Stimulated activated CD8-positive, alpha-beta memory T cell treated with anti-CD3 and anti-CD28 coated beads, Interleukin-7, amount 100 ng/mL, for 1 hour (primary cell): ENCODE results near the gene ABO.
"Not testable (repeated sequence)": the region's sequence is repeated elsewhere in the genome, so short reads cannot be mapped to it uniquely, and the experiment has no call there.

Experiments
- DNase-seq, 2 donors: peaks; one replicate each; pipeline ENCODE4 v3.0.0-alpha.2; 2020; ENCODE audit warnings: low read depth in 2 of 2

Gene ABO

DNA sequence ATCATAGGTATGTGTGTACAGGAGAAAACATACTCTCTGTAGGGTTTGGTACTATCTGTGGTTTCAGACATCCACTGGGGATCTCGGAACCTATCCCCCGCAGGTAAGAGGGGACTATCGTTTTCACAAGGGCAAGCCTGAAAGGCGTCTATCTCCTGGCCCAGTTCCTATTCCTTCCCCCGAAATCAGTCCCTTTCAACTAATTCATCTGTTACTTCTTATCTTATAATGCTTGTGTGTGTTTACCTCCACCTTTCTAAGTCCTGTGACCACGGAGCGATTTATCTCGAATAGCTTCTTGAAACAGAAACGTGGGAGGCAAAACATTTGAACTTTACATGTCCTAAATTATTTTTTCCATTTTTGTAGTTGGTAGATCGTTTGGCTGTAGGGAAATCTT is 11.4 kb downstream of the ABO start:
- no peak for DNase-seq

DNA sequence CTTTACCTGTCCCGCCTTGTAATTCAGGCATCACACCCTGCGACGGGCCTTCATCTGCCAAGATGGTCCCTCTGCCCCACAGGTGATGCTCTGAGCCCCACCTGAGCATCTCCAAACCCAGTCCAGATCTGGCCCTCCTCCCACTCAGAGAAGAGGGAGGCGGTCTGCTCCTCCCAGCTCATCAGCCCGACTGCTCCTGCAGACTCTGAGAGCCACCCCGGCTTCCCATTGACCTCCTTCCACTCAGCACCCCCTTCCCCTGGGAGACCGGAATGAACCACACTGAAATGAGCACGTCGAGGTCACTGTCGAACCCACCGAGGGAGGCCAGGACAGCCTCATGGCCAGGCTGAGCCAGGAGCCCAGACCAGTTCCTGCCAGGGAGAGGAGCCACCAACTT is 12.8 kb downstream of the ABO start:
- no peak for DNase-seq

DNA sequence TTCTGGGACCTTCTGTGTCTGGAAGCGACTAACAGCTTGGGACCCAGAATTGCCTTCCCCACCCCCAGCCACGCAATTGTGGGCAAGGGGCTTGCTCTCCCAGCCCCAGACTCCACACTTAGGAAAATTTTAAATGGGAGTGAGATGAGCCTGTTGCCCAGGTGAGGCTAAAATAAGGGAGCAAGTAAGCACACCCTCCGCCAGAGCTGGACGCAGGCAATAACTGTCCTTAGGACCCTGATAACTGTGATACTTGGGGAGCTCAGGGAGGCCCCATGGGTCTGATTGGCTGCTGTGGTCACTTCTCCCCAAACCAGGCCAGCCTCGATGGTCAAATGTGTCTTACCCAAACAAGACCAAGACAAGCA is 13.3 kb downstream of the ABO start:
- no peak for DNase-seq

DNA sequence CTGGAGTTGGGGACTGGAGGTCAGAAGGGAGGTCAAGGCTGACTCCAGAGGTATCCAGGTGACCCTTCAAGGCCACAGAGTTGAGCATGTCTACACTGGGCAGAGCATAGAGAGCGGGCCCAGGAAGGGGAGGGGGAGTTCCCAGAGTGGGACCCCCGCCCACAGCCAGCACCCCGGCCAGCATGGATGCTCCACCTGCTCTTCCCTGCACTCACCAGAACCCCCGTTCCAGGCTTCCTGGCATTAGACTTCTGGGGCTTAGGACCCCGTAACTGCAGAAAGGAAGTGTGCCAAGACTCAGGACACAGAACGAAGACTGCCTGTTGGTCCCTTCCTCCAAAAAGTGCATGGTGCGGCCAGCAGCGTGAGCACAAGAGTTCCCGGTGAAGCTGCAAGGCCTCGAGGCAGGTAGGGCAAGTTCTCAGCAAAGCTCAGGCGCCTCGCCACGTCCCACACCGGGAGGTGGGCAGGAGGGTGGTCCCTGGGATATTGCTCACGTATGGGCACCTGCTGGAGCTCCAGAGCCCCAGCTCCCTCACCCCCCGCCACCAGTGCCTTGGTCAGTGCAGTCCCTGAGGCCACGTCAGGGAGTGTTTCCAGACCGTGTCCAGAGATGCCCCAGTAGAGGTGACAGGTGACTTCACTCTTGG is 13.8 kb downstream of the ABO start:
- no peak for DNase-seq

DNA sequence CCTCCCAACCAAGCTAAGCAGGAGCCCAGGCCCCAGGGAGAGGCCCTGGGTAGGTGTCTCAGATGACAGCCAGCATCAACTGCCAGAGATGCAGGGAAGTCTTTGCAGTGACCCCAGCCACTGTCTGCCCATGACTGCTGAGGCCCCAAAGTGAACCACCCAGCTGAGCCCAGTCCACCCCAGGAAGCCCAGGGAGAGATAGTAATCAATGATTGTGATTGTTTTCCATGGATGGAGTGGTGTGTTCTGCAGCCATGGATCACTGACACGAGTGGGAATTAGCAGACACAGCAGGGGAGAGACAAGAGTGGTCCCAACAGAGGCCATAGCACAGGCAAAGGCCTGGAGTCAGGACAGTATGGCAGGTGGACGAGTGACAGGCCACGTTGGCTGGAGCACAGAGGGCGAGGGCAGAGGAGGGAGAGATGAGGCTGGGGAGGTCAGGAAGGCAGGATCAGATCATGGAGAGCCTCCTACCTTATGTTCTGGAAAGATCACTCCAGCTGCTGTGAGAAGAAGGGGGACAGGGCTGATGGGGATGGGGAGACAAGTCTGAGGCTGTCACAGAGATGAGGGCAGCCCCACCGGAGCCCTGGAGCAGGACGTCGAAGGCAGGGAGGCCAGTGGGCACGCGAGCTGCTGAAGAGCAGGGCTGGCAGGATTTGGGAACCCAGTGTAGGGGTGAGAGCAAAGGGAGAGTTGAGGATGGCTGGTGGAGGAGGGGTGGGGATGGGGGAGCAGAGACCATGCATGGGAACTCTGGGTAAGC is 14.5 kb downstream of the ABO start:
- no peak for DNase-seq

DNA sequence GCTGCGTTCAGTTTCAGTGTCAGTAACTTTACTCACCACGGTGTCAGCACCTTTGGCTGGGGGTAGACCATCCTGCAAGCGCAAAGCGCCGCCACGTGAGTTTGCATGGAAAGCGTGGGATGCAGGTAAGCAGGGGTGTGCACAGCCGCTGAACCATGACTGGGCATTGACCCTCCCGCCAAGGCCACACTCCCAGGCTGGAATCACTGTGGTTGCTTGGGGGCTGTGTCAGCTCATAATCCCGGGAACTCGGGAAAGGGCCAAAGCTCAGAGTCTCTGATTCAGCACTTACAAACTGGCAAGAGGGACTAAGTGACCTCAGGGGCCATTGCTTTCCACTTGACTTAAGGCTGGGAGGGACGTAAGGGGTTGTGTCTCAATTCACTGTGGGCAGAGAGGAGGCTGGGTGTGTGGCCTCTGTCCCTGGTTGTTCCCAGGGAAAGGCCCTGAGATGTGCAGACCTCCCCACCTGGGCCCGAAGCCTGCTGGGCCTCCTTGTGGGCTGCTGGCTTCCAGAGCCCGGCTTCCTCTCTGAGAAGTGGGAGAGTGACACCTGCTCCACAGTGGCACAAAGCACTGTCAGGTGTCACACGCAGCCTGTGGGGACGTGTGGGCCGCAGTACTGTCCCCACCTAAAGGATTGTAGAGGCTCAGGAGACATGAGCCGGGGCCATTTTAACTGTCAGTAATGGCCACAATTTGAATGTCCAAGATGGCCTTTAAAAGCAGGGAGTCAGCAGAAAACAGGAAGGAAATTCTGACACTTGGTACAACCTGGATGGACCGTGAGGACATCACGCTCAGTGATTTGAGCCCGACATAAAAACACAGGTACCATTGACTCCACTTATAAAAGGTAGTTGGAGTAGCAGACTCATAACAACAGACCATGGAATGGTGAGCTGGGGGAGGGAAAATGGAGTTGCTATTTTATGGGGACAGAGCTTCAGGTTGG is 16.7 kb downstream of the ABO start:
- DNase-seq: no peak

DNA sequence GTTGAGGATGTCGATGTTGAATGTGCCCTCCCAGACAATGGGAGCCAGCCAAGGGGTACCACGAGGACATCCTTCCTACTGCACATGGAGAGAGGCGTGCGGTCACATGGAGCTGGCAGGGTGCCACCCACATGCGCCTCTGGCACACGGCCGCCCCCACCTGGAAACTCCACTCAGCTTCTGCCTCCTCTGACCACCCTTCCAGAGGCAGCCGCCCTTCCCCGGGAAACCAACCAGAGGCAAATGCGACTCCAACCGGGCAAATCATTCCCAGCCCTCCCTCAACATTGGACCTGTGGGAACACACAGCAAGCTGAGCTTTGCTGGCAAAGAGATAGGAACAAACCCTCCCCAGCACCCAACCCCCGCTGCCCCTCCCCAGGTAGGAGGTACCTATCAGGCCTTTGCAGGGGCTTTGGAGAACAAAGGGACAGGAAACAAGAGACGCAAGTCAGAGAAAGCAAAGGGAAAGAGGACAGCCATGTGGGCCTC is 17.5 kb downstream of the ABO start:
- DNase-seq: no peak

DNA sequence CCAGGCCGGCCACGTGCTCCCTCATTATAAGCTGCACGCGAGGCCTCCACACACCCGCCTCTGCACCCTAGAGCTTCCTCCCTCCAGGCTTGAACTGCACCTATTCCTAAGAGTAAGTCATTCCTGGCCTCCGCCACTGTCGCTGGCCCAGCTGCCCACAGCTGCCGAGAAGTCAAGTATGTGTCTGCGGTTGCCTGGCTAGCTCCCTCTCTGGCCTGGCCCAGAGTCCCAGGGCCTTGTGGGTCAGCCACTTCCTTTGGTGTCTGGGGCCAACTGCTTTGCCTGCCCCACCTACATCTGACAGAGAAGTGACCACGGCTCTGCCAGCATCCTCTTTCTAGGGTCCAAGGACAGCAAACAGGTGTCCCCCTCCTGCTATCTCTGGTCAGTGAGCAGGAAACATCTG is 18.3 kb downstream of the ABO start:
- no peak for DNase-seq

DNA sequence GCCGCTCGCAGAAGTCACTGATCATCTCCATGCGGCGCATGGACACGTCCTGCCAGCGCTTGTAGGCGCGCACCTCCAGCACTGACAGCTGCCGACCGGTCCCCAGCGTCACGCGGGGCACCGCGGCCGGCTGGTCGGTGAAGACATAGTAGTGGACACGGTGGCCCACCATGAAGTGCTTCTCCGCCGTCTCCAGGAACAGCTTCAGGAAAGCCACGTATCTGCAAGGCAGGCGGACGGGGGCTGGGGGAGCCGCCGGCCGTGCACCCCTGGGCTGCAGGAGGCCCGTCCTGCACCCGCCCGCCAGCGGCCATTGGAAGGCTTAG is 18.9 kb downstream of the ABO start:
- no peak for DNase-seq

DNA sequence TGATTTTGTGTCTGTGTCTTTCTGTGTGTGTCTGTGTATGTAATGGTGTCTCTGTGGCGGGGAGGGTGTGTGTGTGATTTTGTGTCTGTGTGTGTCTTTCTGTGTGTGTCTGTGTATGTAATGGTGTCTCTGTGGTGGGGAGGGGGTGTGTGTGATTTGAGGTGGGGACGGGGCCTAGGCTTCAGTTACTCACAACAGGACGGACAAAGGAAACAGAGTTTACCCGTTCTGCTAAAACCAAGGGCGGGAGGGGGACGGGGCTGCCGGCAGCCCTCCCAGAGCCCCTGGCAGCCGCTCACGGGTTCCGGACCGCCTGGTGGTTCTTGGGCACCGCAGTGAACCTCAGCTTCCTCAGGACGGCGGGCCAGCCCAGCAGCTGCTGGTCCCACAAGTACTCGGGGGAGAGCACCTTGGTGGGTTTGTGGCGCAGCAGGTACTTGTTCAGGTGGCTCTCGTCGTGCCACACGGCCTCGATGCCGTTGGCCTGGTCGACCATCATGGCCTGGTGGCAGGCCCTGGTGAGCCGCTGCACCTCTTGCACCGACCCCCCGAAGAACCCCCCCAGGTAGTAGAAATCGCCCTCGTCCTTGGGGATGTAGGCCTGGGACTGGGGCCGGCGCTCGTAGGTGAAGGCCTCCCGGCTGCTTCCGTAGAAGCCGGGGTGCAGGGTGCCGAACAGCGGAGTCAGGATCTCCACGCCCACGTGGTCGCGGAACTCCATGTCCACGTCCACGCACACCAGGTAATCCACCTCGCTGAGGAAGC is 19.4 kb downstream of the ABO start:
- no peak for DNase-seq

DNA sequence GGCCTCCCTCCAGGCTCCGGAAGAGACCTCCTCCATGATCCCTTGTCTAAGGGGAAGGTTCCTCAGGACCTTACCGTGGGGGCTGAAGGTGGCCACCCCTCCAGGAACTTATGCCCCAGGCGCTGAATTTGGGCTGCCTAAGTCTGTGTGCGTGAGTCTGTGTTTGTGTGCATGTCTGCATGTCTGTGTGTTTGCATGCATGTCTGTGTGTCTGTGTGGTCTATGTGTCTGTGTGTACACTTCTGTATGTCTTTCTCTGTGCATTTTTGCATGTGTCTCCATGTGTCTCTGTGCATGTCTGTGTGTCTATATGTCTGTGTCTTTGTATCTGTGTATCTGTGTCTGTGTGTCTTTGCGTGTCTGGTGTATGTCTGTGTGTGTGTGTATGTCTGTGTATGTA is 20.5 kb downstream of the ABO start:
- DNase-seq: no peak

DNA sequence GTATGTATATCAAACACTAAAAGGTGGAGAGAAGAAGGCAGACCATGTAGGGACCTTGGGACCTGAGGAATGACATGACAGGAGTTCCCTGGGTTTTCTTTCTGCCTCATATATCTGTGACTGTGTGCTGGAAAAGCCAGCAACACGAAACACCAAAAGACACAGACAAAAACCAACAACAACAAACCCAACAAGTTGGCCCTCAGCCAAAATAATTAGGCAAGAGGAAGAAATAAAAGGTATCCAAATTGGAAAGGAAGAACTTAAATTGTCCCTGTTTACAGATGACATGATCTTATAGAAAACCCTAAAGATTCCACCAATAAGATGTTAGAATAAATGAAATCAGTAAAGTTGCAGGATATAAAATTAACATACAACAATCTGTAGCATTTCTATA is 21.7 kb downstream of the ABO start:
- no peak for DNase-seq

DNA sequence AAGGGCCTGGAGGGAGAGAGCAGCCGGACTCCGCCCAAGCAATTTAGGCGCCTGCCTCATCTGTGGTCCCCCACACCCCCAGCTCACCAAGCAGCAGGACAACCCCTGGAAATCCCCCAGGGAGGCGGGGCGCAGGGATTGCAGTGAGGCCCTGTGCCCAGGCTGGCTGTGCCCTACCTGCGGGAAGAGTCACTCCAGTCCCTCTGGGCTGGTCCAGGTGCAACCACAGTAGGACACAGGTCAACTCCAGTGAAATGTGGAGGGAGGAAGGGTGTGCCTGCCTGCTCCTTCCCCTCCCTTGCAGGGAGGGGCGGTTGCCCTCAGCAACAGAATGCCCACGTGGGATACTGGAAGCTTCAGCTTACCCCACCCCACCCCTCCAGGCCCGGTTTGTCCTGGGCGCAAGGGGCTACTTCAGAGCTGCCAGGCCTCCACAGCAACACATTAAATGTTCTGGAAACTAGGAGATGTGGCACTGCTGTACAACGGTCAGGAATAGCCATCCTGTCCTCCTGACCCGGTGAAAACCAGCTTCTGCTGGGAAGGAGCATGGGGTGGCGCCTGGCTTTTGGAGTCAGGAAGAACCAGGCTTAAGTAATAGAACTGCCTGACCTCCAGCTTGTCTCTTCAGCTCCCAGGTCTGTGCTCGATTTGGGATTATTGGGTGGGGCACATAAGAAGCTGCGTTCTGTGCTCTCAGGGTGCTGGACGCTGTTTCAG is 22.5 kb downstream of the ABO start:
- no peak for DNase-seq

DNA sequence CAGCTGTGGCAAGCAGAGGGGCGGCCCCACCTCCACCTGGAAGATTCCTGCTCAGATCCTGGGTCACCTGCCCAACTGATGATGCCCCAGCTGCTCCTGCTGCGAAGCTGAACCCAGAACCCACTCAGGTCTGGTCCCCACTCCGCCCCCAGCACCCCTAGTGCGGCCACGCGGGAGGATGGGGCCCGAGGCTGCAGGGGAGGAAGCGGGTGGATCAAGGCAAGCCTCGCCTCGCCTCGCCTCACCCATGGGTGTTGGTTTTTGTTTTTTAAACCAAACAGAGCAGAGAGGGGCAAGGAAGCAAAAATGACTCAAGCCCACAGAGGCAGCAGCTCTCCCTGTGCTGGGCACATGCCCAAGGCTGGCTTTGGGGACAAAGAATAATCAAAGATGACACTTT is 23.2 kb downstream of the ABO start:
- DNase-seq: no peak

DNA sequence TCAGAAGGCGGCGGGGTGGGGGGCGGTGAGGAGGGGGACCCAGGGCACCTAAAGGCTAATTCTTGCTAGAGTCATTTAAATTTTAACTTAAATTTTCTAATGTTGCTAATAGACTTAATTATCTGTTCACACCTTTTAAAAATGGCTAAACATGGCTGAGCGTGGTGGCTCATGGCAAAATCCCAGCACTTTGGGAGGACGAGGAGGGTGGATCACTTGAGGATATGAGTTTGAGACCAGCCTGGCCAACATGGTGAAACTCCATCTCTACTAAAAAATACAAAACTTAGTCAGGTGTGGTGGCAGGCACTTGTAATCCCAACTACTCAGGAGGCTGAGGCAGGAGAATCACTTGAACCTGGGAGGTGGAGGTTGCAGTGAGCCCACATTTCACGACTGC is 23.8 kb downstream of the ABO start:
- not testable (repeated sequence) for DNase-seq

DNA sequence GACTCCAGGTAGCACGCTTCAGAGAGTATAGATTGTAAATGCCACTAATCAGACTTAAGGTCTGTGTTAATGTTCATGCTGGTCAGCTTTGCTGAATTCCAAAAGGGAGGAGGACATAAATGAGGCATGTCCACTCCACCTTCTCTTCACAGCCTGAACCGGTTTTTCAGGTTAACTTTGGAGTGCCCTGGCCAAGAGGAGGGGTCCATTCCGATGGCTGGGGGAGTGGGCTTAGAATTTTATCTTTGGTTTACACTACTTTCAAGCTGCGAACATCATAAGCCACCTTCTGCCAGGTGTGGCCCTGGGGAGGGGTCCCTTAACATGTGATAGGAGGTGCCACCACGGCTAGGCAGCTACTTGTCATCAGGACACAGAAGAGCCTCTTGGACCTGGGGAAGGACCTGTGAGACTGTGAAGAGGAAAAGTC is 24.2 kb downstream of the ABO start:
- DNase-seq: no peak

DNA sequence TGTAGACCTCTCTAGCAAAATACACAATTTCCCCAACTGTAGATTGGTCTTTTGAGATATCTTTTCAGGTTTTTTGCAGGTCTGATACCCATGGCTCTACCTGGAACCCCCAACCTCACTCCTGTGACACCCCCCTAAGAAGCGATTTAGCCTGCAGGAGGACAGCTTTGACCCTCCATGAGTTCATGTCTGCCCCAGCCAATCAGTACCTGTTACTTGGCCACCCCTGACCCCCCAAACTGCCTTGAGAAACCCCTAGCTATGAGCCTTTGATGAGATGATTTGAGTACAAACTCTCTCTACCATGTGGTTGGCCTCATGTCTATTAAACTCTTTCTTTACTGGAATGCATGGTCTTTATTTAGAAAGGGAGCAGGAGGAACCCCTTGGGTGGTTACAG is 25.7 kb downstream of the ABO start:
- no peak for DNase-seq

DNA sequence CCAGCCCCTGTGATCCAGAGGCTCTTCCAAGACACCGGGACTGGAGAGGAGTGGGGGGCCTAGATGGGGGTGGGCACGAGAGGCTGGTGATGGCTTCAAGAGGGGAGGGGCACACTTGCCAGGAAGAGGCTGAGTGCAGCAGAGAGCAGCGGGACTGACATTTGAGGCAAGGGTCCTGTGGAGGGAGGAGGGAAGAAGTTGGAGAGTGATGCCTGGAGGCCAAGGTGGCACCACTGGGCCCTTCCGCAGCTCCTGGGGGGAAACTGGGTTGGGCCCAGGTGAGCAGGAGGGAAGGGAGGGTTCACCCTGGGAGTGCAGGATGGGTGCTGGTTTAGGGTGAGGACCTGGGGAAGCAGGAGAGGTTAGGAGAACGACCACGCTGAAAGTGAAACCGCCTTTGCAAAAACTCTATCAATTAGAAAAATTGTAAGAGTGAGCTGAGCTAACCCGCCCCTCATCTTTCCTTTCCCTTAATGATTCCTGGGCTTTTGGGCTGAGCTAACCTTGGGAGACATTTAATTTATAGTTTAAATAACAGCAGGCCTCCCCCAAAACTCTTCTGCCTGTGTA is 26.2 kb downstream of the ABO start:
- no peak for DNase-seq

DNA sequence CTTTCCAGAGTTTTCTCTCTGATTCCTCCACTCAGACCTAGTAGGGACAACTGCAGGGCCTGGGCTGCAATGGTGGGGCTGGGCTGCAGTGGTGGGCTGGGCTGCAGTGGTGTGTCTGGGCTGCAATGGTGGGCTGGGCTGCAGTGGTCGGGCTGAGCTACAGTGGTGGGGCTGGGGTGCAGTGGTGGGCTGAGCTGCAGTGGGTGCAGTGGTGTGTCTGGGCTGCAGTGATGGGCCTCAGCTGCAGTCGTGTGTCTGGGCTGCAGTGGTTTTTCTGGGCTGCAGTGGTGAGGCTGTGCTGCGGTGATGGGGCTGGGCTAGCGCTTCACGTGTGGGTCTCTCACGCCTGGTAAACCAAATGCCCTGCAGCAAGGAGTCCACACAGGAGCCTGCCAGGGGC is 27.4 kb downstream of the ABO start:
- DNase-seq: no peak

DNA sequence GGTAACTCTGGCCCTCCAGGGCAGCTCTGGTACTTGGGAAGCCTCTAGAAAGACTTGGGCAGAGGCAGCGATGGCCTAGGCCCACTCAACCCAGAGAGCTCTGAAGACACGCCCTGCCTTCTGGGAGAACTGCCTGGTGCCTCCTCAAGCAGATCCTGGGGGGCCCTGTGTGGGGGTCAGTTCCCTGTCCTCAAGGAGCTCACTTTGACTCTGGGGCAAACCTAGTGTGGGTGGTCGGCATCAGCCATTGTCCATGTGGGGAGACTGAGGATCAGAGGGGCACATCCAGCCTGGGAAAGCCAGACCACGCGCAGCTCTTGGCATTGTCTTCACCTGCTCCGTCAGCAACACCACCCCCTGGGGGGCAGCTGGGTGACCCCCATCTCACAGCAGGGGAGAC is 28.0 kb downstream of the ABO start:
- no peak for DNase-seq

DNA sequence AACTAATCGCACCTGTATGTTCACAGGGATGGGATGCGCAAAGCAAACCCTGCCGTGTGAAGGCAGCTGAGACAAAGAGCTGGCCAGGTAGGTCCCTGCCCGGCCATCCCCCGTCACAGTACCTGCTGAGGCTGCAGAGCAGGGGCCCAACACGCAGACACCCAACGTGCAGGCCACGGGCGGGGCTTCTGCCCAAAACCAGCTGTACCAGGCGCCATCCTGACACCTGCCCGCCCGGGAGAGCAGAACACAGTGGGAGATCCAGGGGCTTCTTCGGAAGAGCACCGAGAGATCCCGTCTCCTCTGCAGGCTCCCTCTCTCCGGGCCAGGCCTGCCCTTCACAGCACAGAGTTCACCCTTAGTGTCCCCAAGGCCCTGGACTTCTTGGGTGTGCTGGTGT is 28.4 kb downstream of the ABO start:
- DNase-seq: no peak
